PFSK-1 (cell line): ENCODE data around the gene MKLN1.

ENCODE experiments used
- SIN3A ChIP-seq: IDR thresholded peaks from 2 replicates; pipeline ENCODE4 v1.6.1; 2012; ENCODE audit warnings: mild to moderate bottlenecking, low read length, moderate library complexity, borderline replicate concordance; ENCODE audit not compliant: insufficient read depth
- TAF1 ChIP-seq: IDR thresholded peaks from 2 replicates; pipeline ENCODE4 v1.6.1; 2012; ENCODE audit warnings: low read length, control low read depth, borderline replicate concordance; ENCODE audit not compliant: insufficient read depth
- TF ChIP-seq, protein P1 (sequence below), 2 experiments: IDR thresholded peaks; 2 replicates each; pipeline versions ENCODE4 v1.6.1 to v1.8.0; 2011 to 2012; ENCODE audit warnings: low read depth in 2 of 2, low read length in 2 of 2, control low read depth in 1 of 2, inconsistent platforms in 1 of 2, mild to moderate bottlenecking in 1 of 2, moderate library complexity in 1 of 2; ENCODE audit not compliant: insufficient read depth in 1 of 2

- no peak for TF ChIP-seq SIN3A
- TF ChIP-seq TAF1: no peak
- TF ChIP-seq, protein P1, sequence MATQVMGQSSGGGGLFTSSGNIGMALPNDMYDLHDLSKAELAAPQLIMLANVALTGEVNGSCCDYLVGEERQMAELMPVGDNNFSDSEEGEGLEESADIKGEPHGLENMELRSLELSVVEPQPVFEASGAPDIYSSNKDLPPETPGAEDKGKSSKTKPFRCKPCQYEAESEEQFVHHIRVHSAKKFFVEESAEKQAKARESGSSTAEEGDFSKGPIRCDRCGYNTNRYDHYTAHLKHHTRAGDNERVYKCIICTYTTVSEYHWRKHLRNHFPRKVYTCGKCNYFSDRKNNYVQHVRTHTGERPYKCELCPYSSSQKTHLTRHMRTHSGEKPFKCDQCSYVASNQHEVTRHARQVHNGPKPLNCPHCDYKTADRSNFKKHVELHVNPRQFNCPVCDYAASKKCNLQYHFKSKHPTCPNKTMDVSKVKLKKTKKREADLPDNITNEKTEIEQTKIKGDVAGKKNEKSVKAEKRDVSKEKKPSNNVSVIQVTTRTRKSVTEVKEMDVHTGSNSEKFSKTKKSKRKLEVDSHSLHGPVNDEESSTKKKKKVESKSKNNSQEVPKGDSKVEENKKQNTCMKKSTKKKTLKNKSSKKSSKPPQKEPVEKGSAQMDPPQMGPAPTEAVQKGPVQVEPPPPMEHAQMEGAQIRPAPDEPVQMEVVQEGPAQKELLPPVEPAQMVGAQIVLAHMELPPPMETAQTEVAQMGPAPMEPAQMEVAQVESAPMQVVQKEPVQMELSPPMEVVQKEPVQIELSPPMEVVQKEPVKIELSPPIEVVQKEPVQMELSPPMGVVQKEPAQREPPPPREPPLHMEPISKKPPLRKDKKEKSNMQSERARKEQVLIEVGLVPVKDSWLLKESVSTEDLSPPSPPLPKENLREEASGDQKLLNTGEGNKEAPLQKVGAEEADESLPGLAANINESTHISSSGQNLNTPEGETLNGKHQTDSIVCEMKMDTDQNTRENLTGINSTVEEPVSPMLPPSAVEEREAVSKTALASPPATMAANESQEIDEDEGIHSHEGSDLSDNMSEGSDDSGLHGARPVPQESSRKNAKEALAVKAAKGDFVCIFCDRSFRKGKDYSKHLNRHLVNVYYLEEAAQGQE (IDR thresholded peaks at IDR 0.05; ENCODE audit: insufficient read depth in 1 of 2, low read depth in 2 of 2, low read length in 2 of 2): no peak
Observed at GRCh38 chr7:131352032-131352431, 24.4 kb downstream of the MKLN1 start.
